ENCODE data around the gene TBC1D22B.
"Not testable (repeated sequence)": the region's sequence is repeated elsewhere in the genome, so short reads cannot be mapped to it uniquely, and the experiment has no call there.

Gene TBC1D22B

DNA sequence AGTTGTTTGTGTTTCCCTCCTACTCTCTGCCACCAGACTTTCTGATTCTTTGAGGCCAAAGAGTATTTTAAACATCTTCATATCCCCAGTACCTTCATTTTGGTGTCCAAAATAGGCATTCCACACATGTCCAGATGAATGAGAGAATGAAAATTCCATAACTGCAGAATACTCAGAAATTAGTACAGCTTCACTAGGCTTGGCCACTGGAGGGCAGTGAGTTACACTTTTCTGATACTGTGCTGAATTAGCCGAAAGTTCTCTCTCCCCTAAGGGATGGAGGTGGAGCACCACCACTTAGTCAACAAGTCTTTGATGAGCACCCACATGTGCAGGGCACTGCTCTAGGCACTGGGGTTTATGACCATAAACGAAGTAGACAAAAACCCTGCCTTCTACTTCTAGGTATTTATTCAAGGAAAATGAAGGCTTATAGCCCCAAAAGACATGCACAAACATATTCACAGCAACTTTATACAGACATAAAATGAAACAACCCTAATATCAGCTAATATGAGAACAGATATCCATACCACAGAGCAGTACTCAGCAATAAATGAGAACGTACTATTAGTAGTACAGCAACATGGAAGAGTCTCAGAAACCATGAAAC lies 46.4 kb downstream of the TBC1D22B start:
- DNase-seq (ENCODE audit: low spot score), result peak; percentile 58

GRCh38 chr6:37304766-37305165 lies 47.2 kb downstream of the TBC1D22B start:
- no peak for DNase-seq (ENCODE audit: low spot score)

DNA sequence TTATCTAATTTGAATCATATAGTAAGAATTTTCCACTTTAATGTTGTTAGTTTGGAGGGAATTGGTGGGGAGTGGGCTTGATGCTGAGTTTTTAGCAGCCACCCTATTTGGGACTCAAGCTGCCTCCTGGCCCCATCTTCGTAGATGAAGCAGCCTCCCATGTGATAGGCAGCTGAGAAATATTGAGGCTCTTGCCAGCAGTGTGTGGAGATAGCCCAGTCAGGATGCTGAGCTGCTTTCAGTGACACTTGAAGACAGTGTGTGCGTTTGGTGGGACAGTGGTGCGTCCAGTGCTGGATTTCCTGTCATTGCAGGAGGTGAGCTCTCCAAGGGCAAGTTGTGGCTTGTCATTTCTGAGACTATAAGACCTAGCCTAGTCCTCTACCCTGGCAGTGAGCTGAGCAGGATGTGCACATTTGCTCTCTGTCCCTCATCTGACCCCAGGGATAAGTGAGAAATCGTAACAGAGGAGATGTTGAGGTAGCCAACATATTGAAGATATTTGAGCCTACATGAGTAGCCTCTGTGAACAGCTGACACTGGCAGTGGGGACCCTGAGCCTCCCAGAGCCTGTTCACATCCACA lies 48.4 kb downstream of the TBC1D22B start:
- no peak for DNase-seq (ENCODE audit: low spot score)

DNA sequence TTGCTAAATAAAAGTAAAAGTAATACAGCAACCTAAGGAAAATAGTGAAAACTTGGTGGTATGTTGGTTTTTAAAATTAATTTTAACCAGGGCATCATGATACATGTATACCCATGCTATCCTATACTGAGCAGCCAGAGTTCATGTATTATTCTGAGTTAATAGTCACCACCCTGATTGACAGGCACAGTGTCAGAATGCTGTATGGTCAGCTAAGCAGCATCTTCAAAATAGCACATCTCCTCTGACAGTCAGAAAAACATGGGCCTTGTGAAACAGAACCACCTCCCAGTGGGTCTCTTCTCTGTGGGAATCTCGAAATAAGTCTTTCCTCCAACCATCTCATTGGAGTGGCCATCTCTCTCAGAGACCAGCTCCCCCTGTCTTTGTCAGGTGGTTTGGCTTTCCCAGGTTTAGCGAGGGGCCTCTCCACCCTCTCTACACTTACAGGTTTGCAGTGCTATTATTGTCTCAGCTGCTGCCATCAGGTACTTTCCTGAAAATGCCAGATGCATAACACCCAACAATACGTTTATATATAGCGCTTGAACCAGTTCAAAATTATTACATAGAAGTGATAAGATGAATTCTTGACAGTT lies 49.2 kb downstream of the TBC1D22B start:
- DNase-seq (ENCODE audit: low spot score), result no peak

- not testable (repeated sequence) for DNase-seq (ENCODE audit: low spot score)
Measured at GRCh38 chr6:37307484-37307883, 49.9 kb downstream of the TBC1D22B start.

DNA sequence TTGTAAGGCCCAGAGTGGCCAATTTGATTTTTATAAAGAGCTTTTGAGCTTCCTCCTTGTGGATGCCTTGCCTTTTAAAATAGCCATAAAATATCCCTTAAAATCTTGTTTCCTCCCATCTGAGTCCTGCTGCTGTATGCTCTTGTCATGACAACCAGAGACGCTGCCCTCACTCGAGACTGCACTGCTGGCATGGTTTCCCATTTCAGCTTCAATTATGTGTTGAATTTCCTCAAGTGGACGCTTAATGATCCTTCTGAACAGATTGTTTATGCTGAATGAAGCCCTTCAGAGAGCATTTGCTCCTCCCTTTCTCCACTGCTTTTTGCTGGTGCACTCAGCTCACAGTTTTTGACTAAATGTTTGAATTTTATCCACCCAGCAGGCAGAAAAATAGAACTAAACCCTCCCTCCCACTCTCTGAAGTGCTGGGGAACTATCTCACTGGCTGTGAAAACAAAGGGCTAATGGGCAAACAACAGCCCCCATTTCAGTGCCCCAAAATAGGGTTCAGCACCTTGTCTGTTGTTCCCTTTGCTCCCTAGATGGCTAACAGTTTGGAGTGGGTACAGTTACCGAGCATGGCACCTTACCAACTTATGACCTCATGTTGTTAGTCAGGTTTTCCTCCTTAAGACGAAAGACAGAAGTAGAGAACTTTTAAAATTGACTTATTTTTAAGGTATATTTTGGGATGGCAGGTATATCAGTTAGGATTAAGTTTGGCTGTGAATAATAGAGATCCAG lies 50.7 kb downstream of the TBC1D22B start:
- DNase-seq (ENCODE audit: low spot score), result no peak

DNA sequence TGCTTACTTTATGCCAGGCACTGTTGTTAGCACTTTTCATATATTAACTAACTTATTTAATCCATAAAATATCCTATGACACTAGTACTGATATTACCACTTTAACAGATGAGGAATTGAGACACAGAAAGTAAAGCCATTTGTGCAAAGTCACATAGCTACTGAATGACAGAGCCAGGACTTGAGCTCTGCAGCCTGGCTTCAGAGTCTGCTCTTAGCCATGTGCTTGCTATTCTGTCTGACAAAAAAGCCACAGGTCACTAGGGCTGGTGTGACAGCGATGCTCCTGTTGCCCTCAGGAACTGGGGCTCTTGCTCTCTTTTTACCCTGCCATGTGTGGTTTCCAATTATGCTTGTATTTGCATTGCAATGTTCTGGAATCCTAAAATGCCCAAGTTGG lies 51.5 kb downstream of the TBC1D22B start:
- DNase-seq (ENCODE audit: low spot score), result no peak

- DNase-seq (ENCODE audit: low spot score), result no peak
Measured at GRCh38 chr6:37309692-37310091, 52.1 kb downstream of the TBC1D22B start.

- DNase-seq (ENCODE audit: low spot score), result no peak
Measured at GRCh38 chr6:37310966-37311365, 53.4 kb downstream of the TBC1D22B start.

GRCh38 chr6:37311741-37312473 lies 54.3 kb downstream of the TBC1D22B start:
- DNase-seq (ENCODE audit: low spot score), result peak; percentile 17

GRCh38 chr6:37313723-37314486 lies 56.3 kb downstream of the TBC1D22B start:
- DNase-seq (ENCODE audit: low spot score), result no peak

- peak; percentile 20 for DNase-seq (ENCODE audit: low spot score)
Measured at GRCh38 chr6:37314487-37315156, 57.0 kb downstream of the TBC1D22B start.

- DNase-seq (ENCODE audit: low spot score), result no peak
Measured at GRCh38 chr6:37315157-37315515, 57.6 kb downstream of the TBC1D22B start.

- no peak for DNase-seq (ENCODE audit: low spot score)
Measured at GRCh38 chr6:37316071-37316470, 58.5 kb downstream of the TBC1D22B start.

GRCh38 chr6:37317312-37318038 lies 59.9 kb downstream of the TBC1D22B start:
- DNase-seq (ENCODE audit: low spot score), result no peak

DNA sequence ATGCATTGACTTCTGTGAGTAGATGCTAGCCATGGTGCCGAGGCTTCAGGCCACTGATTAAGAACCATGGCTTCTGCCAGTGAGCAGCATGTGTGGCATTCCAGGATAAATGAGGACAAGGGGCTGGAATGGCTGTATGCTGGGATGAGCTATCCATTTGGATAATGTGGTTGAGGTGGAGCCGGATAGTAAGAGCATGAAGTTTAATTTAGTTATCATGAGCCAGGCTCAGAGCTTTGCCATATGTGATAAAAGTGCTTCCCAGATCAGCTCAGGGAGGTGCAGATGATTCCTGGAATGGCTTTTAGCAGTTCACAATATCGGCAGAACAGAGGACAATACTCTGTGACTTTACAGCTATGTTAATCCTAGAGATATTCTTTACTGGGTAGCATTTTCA lies 61.6 kb downstream of the TBC1D22B start:
- DNase-seq (ENCODE audit: low spot score), result no peak

- no peak for DNase-seq (ENCODE audit: low spot score)
Measured at GRCh38 chr6:37319856-37320480, 62.4 kb downstream of the TBC1D22B start.

DNA sequence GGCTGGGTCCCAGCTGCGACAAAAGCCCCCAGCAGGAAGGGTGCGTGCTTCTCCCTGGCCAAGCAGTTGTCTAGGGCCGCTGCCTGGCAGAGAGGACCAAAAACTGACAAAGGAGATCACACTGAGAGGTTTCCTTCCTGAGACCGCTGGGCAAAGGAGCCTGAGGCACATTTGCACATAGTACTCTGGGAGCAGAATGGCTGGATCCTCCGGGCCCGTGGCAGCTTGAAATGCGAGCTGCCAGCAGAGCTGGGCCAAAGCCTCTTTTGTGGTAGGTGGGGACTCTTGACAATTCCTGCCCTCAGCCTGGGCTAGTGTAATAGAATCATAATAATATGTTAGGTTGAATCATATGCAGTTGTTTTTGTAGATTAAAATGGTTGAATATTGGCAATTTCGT lies 63.1 kb downstream of the TBC1D22B start:
- no peak for DNase-seq (ENCODE audit: low spot score)

GRCh38 chr6:37321101-37321500 lies 63.5 kb downstream of the TBC1D22B start:
- DNase-seq (ENCODE audit: low spot score), result no peak
